OCI-LY7 (cell line): ENCODE measurements around the gene SLC9A9.

Experiments used
- EZH2phosphoT487 ChIP-seq: fragments of 200-600 bp; sonication (generic); IDR thresholded peaks from 2 replicates; pipeline ENCODE4 v1.6.1; 2018; ENCODE audit warnings: low read depth, borderline replicate concordance, mild to moderate bottlenecking, mixed run types, antibody characterized with exemption, low read length, moderate library complexity, mixed read lengths
- TF ChIP-seq, protein P1 (sequence below): fragments of 200-600 bp; sonication (generic); conservative IDR thresholded peaks from 2 replicates; pipeline ENCODE4 v1.5.1; 2014; ENCODE audit warnings: mild to moderate bottlenecking, antibody characterized with exemption, low read length, moderate library complexity, mixed read lengths

GRCh38 chr3:143242691-143243090, 605.6 kb downstream of the SLC9A9 start:
- TF ChIP-seq, protein P1, sequence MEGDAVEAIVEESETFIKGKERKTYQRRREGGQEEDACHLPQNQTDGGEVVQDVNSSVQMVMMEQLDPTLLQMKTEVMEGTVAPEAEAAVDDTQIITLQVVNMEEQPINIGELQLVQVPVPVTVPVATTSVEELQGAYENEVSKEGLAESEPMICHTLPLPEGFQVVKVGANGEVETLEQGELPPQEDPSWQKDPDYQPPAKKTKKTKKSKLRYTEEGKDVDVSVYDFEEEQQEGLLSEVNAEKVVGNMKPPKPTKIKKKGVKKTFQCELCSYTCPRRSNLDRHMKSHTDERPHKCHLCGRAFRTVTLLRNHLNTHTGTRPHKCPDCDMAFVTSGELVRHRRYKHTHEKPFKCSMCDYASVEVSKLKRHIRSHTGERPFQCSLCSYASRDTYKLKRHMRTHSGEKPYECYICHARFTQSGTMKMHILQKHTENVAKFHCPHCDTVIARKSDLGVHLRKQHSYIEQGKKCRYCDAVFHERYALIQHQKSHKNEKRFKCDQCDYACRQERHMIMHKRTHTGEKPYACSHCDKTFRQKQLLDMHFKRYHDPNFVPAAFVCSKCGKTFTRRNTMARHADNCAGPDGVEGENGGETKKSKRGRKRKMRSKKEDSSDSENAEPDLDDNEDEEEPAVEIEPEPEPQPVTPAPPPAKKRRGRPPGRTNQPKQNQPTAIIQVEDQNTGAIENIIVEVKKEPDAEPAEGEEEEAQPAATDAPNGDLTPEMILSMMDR: no peak
- TF ChIP-seq EZH2phosphoT487: no peak
